WTC11 (cell line): Measurements from ENCODE around the gene SLITRK2. TPM values are rescaled to one million over a fixed set of nuclear protein-coding genes. Genes with fewer than 3 reads are reported as not detected.

Source experiments
- ATAC-seq: fragments of 200-7000 bp; cut with Tn5 transposase; 2 replicates; pipeline ENCODE4 v1.10.0; 2021; ENCODE audit warnings: mild to moderate bottlenecking, moderate library complexity
- CTCF ChIA-PET: fragments of 300-600 bp; sonication (Branson Sonifier 250); formaldehyde crosslinking; loops from one replicate; lab custom pipeline; 2021; ENCODE audit warnings: antibody characterized with exemption; lab: Charles Lee
- POLR2A ChIA-PET: fragments of 350-600 bp; sonication (Branson Sonifier 250); formaldehyde crosslinking; loops from one replicate; lab custom pipeline; 2021; ENCODE audit warnings: antibody characterized with exemption; lab: Charles Lee
- DNase-seq: peaks from one replicate; pipeline ENCODE4 v3.0.0; 2021; ENCODE audit warnings: low spot score
- H3K27ac Mint-ChIP-seq: 2 replicates; pipeline ENCODE4 v1.8.0; 2021; ENCODE audit warnings: mixed read lengths
- H3K27me3 Mint-ChIP-seq: 2 replicates; pipeline ENCODE4 v1.8.0; 2021; ENCODE audit warnings: low read depth, mild to moderate bottlenecking, moderate library complexity, mixed read lengths
- H3K36me3 Mint-ChIP-seq: 2 replicates; pipeline ENCODE4 v1.8.0; 2021; ENCODE audit warnings: mixed read lengths
- H3K4me1 Mint-ChIP-seq: 2 replicates; pipeline ENCODE4 v1.8.0; 2022; ENCODE audit warnings: mixed read lengths
- H3K4me3 Mint-ChIP-seq: 2 replicates; pipeline ENCODE4 v1.8.0; 2021; ENCODE audit warnings: mild to moderate bottlenecking, moderate library complexity, mixed read lengths
- H3K9me3 Mint-ChIP-seq: 2 replicates; pipeline ENCODE4 v1.8.0; 2021; ENCODE audit warnings: mixed read lengths
- ATF3 ChIP-seq: sonication (generic); formaldehyde crosslinking; conservative IDR thresholded peaks from 2 replicates; pipeline ENCODE4 v1.8.1; 2022; ENCODE audit warnings: mild to moderate bottlenecking, missing genetic modification reagents
- CDX4 ChIP-seq: fragments of 250-450 bp; sonication (Bioruptor Pico); IDR thresholded peaks from 2 replicates; pipeline ENCODE4 v1.9.0; 2021; ENCODE audit warnings: moderate library complexity, mild to moderate bottlenecking, inconsistent platforms, borderline replicate concordance
- CREB1 ChIP-seq: sonication (generic); formaldehyde crosslinking; IDR thresholded peaks from 2 replicates; pipeline ENCODE4 v1.8.0; 2023; ENCODE audit warnings: mild to moderate bottlenecking, missing genetic modification reagents
- CREM ChIP-seq: sonication (generic); formaldehyde crosslinking; IDR thresholded peaks from 2 replicates; pipeline ENCODE4 v1.8.1; 2022; ENCODE audit warnings: mild to moderate bottlenecking, missing genetic modification reagents, moderate library complexity
- GABPB1 ChIP-seq: sonication (generic); formaldehyde crosslinking; IDR thresholded peaks from 2 replicates; pipeline ENCODE4 v1.8.1; 2023; ENCODE audit warnings: mild to moderate bottlenecking, missing genetic modification reagents
- MAX ChIP-seq: sonication (generic); formaldehyde crosslinking; IDR thresholded peaks from 2 replicates; pipeline ENCODE4 v1.8.0; 2022; ENCODE audit warnings: mild to moderate bottlenecking, missing genetic modification reagents
- NFATC4 ChIP-seq: fragments of 250-450 bp; sonication (Bioruptor Pico); IDR thresholded peaks from 2 replicates; pipeline ENCODE4 v1.9.0; 2021; ENCODE audit warnings: mild to moderate bottlenecking
- RELA ChIP-seq: sonication (generic); formaldehyde crosslinking; IDR thresholded peaks from 2 replicates; pipeline ENCODE4 v1.8.1; 2022; ENCODE audit warnings: missing genetic modification reagents, mild to moderate bottlenecking, borderline replicate concordance
- RORB ChIP-seq: fragments of 250-450 bp; sonication (Bioruptor Pico); IDR thresholded peaks from 2 replicates; pipeline ENCODE4 v1.9.0; 2021; ENCODE audit warnings: mild to moderate bottlenecking
- SMAD3 ChIP-seq: sonication (generic); formaldehyde crosslinking; IDR thresholded peaks from 2 replicates; pipeline ENCODE4 v1.8.0; 2022; ENCODE audit warnings: missing genetic modification reagents, mild to moderate bottlenecking, borderline replicate concordance
- SMAD4 ChIP-seq: sonication (generic); formaldehyde crosslinking; IDR thresholded peaks from 2 replicates; pipeline ENCODE4 v1.8.0; 2022; ENCODE audit warnings: mild to moderate bottlenecking, missing genetic modification reagents
- ZNF121 ChIP-seq: sonication (generic); formaldehyde crosslinking; IDR thresholded peaks from 2 replicates; pipeline ENCODE4 v1.8.0; 2023; ENCODE audit warnings: missing genetic modification reagents
- ZNF232 ChIP-seq: sonication (generic); formaldehyde crosslinking; IDR thresholded peaks from 2 replicates; pipeline ENCODE4 v1.8.0; 2022; ENCODE audit warnings: mild to moderate bottlenecking, missing genetic modification reagents
- ZNF281 ChIP-seq: sonication (generic); formaldehyde crosslinking; IDR thresholded peaks from 2 replicates; pipeline ENCODE4 v1.8.0; 2023; ENCODE audit warnings: mild to moderate bottlenecking, missing genetic modification reagents
- ZNF425 ChIP-seq: fragments of 250-450 bp; sonication (Bioruptor Pico); conservative IDR thresholded peaks from 2 replicates; pipeline ENCODE4 v1.9.0; 2021; ENCODE audit warnings: mild to moderate bottlenecking
- ZSCAN18 ChIP-seq: fragments of 250-450 bp; sonication (Bioruptor Pico); IDR thresholded peaks from 2 replicates; pipeline ENCODE4 v2.1.2; 2022; ENCODE audit warnings: mild to moderate bottlenecking, moderate library complexity
- total RNA-seq: library from RNA; stranded (reverse); gene quantifications from 3 replicates; pipeline ENCODE4 v1.2.3, GENCODE V29; 2021
- TF ChIP-seq, protein P1 (sequence below): sonication (generic); formaldehyde crosslinking; IDR thresholded peaks from 2 replicates; pipeline ENCODE4 v1.8.0; 2022; ENCODE audit warnings: missing genetic modification reagents
- TF ChIP-seq, protein P2 (sequence below): sonication (generic); formaldehyde crosslinking; IDR thresholded peaks from 2 replicates; pipeline ENCODE4 v1.8.1; 2023; ENCODE audit warnings: mild to moderate bottlenecking, missing genetic modification reagents, moderate library complexity

Gene SLITRK2
- total RNA-seq, 1 experiment from 2014 or later, result not detected

DNA sequence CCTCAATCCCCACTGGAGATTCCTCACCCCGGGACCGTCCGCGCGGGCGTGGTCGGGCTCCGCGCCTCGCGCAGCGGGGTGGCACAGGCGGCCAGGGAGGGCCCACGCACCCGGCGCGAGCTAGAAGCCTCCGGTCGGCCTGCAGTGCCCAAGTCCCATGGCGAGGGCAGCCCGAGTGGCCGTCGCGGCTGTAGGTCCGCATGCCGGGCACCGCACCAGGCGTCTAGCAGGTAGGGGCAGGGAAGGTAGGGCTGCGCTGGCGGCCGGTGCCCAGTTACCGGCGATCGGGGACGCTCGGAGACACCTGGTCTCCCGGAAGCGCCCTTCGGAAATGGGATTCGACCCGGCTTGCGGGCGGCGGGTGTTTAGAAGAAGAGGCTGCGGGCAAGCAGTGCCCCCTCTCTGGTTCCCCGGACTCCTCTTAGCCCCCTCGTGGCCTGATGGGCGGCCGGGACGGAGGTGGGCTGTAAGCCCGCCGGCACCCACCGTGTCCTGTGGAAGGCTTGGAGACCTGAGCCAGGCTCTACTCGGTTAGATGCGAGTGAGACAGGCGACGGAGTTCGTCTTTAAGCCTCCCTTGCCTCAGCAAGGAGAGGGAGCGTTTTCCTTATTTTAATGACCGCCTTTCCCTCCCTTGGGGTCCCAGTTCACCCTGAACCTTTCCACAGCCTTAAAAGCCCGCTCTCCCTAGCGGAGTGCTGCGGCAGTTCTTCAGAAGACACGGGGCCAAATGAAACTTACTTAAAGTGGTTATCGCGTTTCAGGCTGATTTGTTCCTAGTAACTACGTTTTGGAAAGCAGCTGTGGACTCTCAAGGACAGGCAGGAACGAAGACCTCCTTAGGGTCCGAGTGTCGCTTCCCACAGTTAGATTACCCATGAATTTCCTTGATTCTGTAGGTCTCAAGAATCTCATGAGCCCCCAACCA, 821 bp downstream of the SLITRK2 start:
- no peak for TF ChIP-seq SMAD3
- TF ChIP-seq, protein P1, sequence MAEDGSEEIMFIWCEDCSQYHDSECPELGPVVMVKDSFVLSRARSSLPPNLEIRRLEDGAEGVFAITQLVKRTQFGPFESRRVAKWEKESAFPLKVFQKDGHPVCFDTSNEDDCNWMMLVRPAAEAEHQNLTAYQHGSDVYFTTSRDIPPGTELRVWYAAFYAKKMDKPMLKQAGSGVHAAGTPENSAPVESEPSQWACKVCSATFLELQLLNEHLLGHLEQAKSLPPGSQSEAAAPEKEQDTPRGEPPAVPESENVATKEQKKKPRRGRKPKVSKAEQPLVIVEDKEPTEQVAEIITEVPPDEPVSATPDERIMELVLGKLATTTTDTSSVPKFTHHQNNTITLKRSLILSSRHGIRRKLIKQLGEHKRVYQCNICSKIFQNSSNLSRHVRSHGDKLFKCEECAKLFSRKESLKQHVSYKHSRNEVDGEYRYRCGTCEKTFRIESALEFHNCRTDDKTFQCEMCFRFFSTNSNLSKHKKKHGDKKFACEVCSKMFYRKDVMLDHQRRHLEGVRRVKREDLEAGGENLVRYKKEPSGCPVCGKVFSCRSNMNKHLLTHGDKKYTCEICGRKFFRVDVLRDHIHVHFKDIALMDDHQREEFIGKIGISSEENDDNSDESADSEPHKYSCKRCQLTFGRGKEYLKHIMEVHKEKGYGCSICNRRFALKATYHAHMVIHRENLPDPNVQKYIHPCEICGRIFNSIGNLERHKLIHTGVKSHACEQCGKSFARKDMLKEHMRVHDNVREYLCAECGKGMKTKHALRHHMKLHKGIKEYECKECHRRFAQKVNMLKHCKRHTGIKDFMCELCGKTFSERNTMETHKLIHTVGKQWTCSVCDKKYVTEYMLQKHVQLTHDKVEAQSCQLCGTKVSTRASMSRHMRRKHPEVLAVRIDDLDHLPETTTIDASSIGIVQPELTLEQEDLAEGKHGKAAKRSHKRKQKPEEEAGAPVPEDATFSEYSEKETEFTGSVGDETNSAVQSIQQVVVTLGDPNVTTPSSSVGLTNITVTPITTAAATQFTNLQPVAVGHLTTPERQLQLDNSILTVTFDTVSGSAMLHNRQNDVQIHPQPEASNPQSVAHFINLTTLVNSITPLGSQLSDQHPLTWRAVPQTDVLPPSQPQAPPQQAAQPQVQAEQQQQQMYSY (CRISPR knock-in tag), result no peak
- TF ChIP-seq ZNF425, result no peak
- no peak for TF ChIP-seq CREB1 (CRISPR knock-in tag)
- no peak for TF ChIP-seq SMAD4
- no peak for TF ChIP-seq ZNF121 (CRISPR knock-in tag)
- no peak for TF ChIP-seq RELA
- no peak for TF ChIP-seq NFATC4 (CRISPR knock-in tag)
- TF ChIP-seq CREM (CRISPR knock-in tag), result no peak
- TF ChIP-seq ZNF281 (CRISPR knock-in tag), result no peak
- no peak for TF ChIP-seq CDX4
- no peak overlapping the region for H3K4me3 Mint-ChIP-seq
- no peak overlapping the region for H3K27ac Mint-ChIP-seq
- H3K9me3 Mint-ChIP-seq, result peaks cover 33% of the 10 kb centered on the region
- ChIA-PET CTCF (no interaction called here), POLR2A (no interaction called here)
- H3K36me3 Mint-ChIP-seq, result peaks cover 23% of the 10 kb centered on the region
- ATAC-seq (no peak), DNase-seq (no peak)
- peaks cover 13% of the 10 kb centered on the region for H3K27me3 Mint-ChIP-seq
- H3K4me1 Mint-ChIP-seq, result no peaks in the 10 kb centered on the region

- POLR2A ChIA-PET, result no interaction called here
- CTCF ChIA-PET, result no interaction called here
- H3K4me3 Mint-ChIP-seq, result no peak overlapping the region
- no peak overlapping the region for H3K27ac Mint-ChIP-seq
- H3K4me1 Mint-ChIP-seq, result no peaks in the 10 kb centered on the region
- peaks cover 30% of the 10 kb centered on the region for H3K36me3 Mint-ChIP-seq
- H3K9me3 Mint-ChIP-seq, result peaks cover 32% of the 10 kb centered on the region
- DNase-seq (no peak), ATAC-seq (no peak)
- TF ChIP-seq CREB1 (CRISPR knock-in tag) (no peak), ZNF425 (no peak), ATF3 (no peak), ZNF232 (CRISPR knock-in tag) (no peak), MAX (no peak), GABPB1 (CRISPR knock-in tag) (no peak), ZSCAN18 (CRISPR knock-in tag) (no peak), SMAD3 (no peak), RORB (CRISPR knock-in tag) (no peak)
- TF ChIP-seq, protein P2, sequence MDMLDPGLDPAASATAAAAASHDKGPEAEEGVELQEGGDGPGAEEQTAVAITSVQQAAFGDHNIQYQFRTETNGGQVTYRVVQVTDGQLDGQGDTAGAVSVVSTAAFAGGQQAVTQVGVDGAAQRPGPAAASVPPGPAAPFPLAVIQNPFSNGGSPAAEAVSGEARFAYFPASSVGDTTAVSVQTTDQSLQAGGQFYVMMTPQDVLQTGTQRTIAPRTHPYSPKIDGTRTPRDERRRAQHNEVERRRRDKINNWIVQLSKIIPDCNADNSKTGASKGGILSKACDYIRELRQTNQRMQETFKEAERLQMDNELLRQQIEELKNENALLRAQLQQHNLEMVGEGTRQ (CRISPR knock-in tag), result no peak
- peaks cover 15% of the 10 kb centered on the region for H3K27me3 Mint-ChIP-seq
Measured at GRCh38 chrX:145820825-145821224, 3.2 kb downstream of the SLITRK2 start.
